Left cardiac atrium (tissue), 4 donors: ENCODE data around the gene LACTB. TPM values are rescaled to one million over a fixed set of nuclear protein-coding genes. Genes with fewer than 3 reads are reported as not detected.

Experiments
- ATAC-seq, 2 donors: fragments of 200-7000 bp; cut with Tn5 transposase; one replicate each; pipeline ENCODE4 v1.9.1; 2020; ENCODE audit warnings: mild to moderate bottlenecking in 2 of 2, moderate library complexity in 2 of 2
- DNase-seq: peaks from one replicate; pipeline ENCODE4 v3.0.0-alpha.2; 2020
- intact Hi-C, 2 donors: fragments of 100-400 bp; cut with DNase I; formaldehyde crosslinking; loops; one replicate each; pipeline versions ENCODE4 v1.14.1 to v1.15.1; 2022 to 2023
- total RNA-seq, 2 donors: library from RNA; stranded (reverse); fragmentation: NEBNext Ultra II Directional; extraction: Animal tissue kit (Norgen Biotek cat#: 25700); gene quantifications; one replicate each; pipeline ENCODE4 v1.2.1, GENCODE V29; 2021
- donor health status: DM: no; HTN: yes; CAD: no.
- donor health status: DM: no; HTN: yes; CAD: no; lungs with severe emphysema.
- donor health status: DM: yes; HTN: yes; CAD: no.
- donor health status: Dilated cardiomyopathy.

Gene LACTB
- total RNA-seq, 2 donors from 2014 or later = 18.2 to 20.3 TPM

DNA sequence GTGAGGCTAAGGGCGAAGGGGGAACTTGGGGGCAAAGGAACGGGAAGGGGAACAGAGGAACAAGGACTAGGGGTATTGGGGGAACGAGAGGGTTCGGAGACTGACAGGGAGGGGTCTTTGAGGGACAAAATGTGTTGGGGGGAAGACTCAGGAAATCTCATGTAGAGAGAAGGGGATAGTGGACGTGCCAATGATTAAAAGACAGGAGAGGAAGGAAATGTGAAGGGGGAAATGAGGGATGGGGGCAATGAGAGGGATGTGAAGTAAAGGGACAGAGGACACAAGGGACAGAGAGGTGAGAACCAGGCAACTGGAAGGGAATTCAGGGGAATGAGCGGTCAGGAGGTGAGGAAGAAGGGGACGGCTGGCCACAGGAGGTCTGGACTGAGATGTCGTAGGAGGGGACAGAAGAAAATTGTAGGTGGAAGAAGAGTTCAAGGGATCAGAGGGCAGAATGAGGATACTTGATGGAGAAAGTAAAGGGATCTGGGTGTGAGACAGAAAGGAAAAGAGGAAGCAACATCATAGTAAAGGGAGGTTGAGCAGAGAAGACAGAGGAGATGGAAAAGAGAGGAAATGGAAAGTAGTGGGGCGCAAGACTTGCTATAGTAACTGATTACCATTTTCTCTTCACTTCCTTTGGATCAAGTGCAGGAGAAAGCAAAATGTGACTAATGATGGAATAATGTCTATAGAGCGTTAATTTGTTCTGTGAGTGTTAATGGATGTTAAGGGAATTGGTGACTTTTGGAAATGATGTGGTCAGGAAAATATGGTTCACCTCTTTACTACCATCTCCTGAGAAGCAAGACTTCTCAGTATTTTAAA, 68.5 kb downstream of the LACTB start:
- ATAC-seq (no peak), DNase-seq (no peak)
- intact Hi-C loops = loop anchor here in 1 of 2 donors (10.0 kb wide), 1 partner anchor 85 kb away; the partner anchor contains the start of gene APH1B

- no peak for DNase-seq
- intact Hi-C loops = loop anchor here in 1 of 2 donors (10.0 kb wide), 1 partner anchor 84 kb away; the partner anchor contains the start of gene APH1B
- no peak for ATAC-seq
These were observed 69.3 kb downstream of the LACTB start for GRCh38 chr15:63190769-63191649.

Other genes with a start within 250 kb of the LACTB start
- gene TPM1, start 79.1 kb upstream of the LACTB start, total RNA-seq = 1,000 to 10,000 TPM; 8,049 to 9,104 TPM
- 100 to 1,000 TPM; 137 to 159 TPM for gene RPS27L, start 35.6 kb downstream of the LACTB start, total RNA-seq
- 10 to 100 TPM; 19.7 to 21.9 TPM for gene RAB8B, start 67.7 kb downstream of the LACTB start, total RNA-seq
- 10 to 100 TPM in 1 of 2 donors, 1 to 10 TPM in 1; 9.6 to 11.8 TPM for gene APH1B, start 155.7 kb downstream of the LACTB start, total RNA-seq